Left lung (tissue), 10 donors: ENCODE data around the gene PSD. TPM values are rescaled to one million over a fixed set of nuclear protein-coding genes. Genes with fewer than 3 reads are reported as not detected.
A peak's percentile ranks its signal among the peaks of the same experiment; 100 is the strongest.

Experiments used
- ATAC-seq: fragments of 200-7000 bp; cut with Tn5 transposase; one replicate; pipeline ENCODE4 v1.9.1; 2020; ENCODE audit warnings: moderate library complexity
- DNase-seq, 4 donors: peaks; one replicate each; pipeline ENCODE4 v3.0.0-alpha.2; 2013 to 2020
- H3K27ac ChIP-seq, 2 donors: fragments of 200-600 bp; sonication (generic) in 1 of 2; one replicate each; pipeline versions ENCODE4 v1.5.0 to v1.8.0; 2020 to 2021
- H3K27me3 ChIP-seq, 2 donors: fragments of 200-600 bp; sonication (generic) in 1 of 2; one replicate each; pipeline versions ENCODE4 v1.5.0 to v1.8.0; 2020 to 2021
- H3K36me3 ChIP-seq, 2 donors: fragments of 200-600 bp; sonication (generic) in 1 of 2; one replicate each; pipeline versions ENCODE4 v1.5.0 to v1.8.0; 2020 to 2021
- H3K4me1 ChIP-seq, 2 donors: fragments of 200-600 bp; one replicate each; pipeline ENCODE4 v1.8.0; 2021
- H3K4me3 ChIP-seq, 2 donors: fragments of 200-600 bp; sonication (generic) in 1 of 2; one replicate each; pipeline versions ENCODE4 v1.5.0 to v1.8.0; 2020 to 2021; ENCODE audit warnings: mild to moderate bottlenecking in 1 of 2
- H3K9me3 ChIP-seq, 2 donors: fragments of 200-600 bp; sonication (generic) in 1 of 2; one replicate each; pipeline versions ENCODE4 v1.5.0 to v1.8.0; 2020 to 2021
- intact Hi-C, 2 donors: fragments of 100-400 bp; cut with DNase I; formaldehyde crosslinking; loops; one replicate each; pipeline versions ENCODE4 v1.11.2 to v1.14.2; 2022
- polyA plus RNA-seq, 6 donors: library from polyadenylated mRNA; unstranded; fragments of 120-200 nt; gene quantifications; one replicate each; pipeline ENCODE4 v1.2.1, GENCODE V29; 2013; ENCODE audit not compliant: insufficient read length in 6 of 6
- total RNA-seq, 2 donors: library from RNA; stranded (reverse); fragmentation: NEBNext Ultra II Directional; extraction: Animal tissue kit (Norgen Biotek cat#: 25700); gene quantifications; one replicate each; pipeline ENCODE4 v1.2.1, GENCODE V29; 2021
- TF ChIP-seq, protein P1 (sequence below), 2 donors: fragments of 200-600 bp; sonication (generic) in 1 of 2; IDR thresholded peaks; one replicate each; pipeline versions ENCODE4 v1.5.0 to v1.8.0; 2021; ENCODE audit warnings: antibody characterized with exemption in 2 of 2
- donor health status: DM: no; HTN: yes; CAD: no.
- donor health status: DM: no; HTN: no; CAD: no.

The PSD gene
- total and polyA plus RNA-seq, 8 donors = 1.4 to 15.1 (median 9.9) TPM

- Histone ChIP-seq H3K36me3 (peaks cover 5 to 100% of the 10 kb centered on the region in 2 donors), H3K4me3 (no peak overlapping the region), H3K4me1 (no peaks in the 10 kb centered on the region), H3K27me3 (no peaks in the 10 kb centered on the region), H3K27ac (no peak overlapping the region), H3K9me3 (no peaks in the 10 kb centered on the region)
- intact Hi-C loops = no loop called here
- ATAC-seq = no peak
- TF ChIP-seq, protein P1, sequence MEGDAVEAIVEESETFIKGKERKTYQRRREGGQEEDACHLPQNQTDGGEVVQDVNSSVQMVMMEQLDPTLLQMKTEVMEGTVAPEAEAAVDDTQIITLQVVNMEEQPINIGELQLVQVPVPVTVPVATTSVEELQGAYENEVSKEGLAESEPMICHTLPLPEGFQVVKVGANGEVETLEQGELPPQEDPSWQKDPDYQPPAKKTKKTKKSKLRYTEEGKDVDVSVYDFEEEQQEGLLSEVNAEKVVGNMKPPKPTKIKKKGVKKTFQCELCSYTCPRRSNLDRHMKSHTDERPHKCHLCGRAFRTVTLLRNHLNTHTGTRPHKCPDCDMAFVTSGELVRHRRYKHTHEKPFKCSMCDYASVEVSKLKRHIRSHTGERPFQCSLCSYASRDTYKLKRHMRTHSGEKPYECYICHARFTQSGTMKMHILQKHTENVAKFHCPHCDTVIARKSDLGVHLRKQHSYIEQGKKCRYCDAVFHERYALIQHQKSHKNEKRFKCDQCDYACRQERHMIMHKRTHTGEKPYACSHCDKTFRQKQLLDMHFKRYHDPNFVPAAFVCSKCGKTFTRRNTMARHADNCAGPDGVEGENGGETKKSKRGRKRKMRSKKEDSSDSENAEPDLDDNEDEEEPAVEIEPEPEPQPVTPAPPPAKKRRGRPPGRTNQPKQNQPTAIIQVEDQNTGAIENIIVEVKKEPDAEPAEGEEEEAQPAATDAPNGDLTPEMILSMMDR (IDR thresholded peaks at IDR 0.05) = no peak
- DNase-seq = no peak
These were observed 41.7 kb downstream of the PSD start for GRCh38 chr10:102376901-102377300.

DNA sequence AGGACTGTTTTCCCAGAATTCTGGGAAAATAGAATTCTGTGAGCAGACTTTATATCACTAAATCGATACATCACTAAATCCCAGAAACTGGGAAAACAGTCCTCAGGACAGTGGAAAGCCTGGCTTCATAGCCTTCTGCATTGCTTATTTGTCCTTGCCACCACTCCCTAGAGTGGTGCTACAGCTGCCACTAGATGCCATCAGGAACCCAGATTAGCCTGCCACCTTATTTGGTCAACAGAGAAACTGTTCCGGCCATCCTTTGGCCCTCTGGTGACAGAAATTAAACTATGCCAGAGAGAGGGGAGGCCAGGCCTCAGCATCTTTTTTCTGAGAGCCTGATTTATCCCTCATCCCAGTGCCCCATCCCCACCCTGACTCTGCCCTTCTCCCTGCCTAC, 42.7 kb downstream of the PSD start:
- intact Hi-C loops = no loop called here
- no peak overlapping the region for H3K4me3 ChIP-seq
- ATAC-seq (no peak), DNase-seq (no peak)
- H3K9me3 ChIP-seq = no peaks in the 10 kb centered on the region
- TF ChIP-seq, protein P1 (IDR thresholded peaks at IDR 0.05) = no peak
- no peaks in the 10 kb centered on the region for H3K27me3 ChIP-seq
- peaks cover 5 to 100% of the 10 kb centered on the region in 2 donors for H3K36me3 ChIP-seq
- no peaks in the 10 kb centered on the region for H3K4me1 ChIP-seq
- no peak overlapping the region for H3K27ac ChIP-seq

DNA sequence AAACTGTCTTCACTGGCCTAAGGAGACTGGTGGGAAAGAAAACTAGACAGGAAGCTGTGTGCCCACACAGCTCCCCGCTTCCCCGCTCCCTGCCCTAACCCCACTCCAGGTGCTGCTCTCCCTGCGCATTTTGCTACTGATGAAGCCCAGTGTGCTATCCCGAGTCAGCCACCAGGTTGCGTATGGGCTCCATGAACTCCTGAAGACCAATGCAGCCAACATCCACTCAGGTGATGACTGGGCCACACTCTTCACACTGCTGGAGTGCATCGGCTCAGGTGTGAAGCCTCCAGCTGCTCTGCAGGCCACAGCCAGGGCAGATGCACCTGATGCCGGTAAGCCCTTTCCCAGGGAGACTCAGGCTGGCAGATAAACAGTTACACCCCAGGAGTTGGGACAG, 43.3 kb downstream of the PSD start:
- Histone ChIP-seq H3K4me3 (no peak overlapping the region), H3K27me3 (no peaks in the 10 kb centered on the region), H3K36me3 (peaks cover 5 to 100% of the 10 kb centered on the region in 2 donors), H3K9me3 (no peaks in the 10 kb centered on the region), H3K27ac (no peak overlapping the region), H3K4me1 (no peaks in the 10 kb centered on the region)
- TF ChIP-seq, protein P1 (IDR thresholded peaks at IDR 0.05) = no peak
- DNase-seq = no peak
- intact Hi-C loops = no loop called here
- ATAC-seq = no peak

DNA sequence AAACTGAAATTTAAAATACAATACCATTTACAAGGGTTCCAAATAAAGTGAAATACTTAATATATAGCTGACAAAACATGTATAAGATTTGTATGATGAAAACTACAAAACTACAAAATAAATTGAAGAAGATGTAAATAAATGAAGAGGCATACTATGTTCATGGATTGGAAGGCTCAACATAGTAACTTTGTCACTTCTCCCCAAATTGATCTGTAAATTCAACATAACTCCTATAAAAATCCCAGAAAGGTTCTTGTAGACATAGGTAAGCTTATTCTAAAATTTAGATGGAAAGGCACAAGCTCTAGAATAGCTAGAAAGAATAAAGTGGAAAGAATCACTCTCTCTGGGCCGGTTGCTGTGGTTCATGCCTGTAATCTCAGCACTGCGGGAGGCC, 47.3 kb downstream of the PSD start:
- intact Hi-C loops = no loop called here
- no peak overlapping the region for H3K4me3 ChIP-seq
- peaks cover 0 to 5% of the 10 kb centered on the region in 2 donors for H3K4me1 ChIP-seq
- H3K27ac ChIP-seq = no peak overlapping the region
- peaks cover 0 to 100% of the 10 kb centered on the region in 2 donors for H3K36me3 ChIP-seq
- ATAC-seq (no peak), DNase-seq (no peak)
- no peaks in the 10 kb centered on the region for H3K27me3 ChIP-seq
- no peaks in the 10 kb centered on the region for H3K9me3 ChIP-seq
- TF ChIP-seq, protein P1 (IDR thresholded peaks at IDR 0.05) = no peak

- Histone ChIP-seq H3K4me3 (no peak overlapping the region), H3K9me3 (no peaks in the 10 kb centered on the region), H3K36me3 (peaks cover 0 to 100% of the 10 kb centered on the region in 2 donors), H3K4me1 (peaks cover 0 to 5% of the 10 kb centered on the region in 2 donors), H3K27me3 (no peaks in the 10 kb centered on the region), H3K27ac (no peak overlapping the region)
- intact Hi-C loops = no loop called here
- ATAC-seq (peak; percentile 92), DNase-seq (no peak)
- TF ChIP-seq, protein P1 (IDR thresholded peaks at IDR 0.05) = no peak
These were observed 50.5 kb downstream of the PSD start for GRCh38 chr10:102368077-102368476.
